Tibial nerve (tissue), 4 donors: Measurements from ENCODE around the gene SECISBP2. TPM values are rescaled to one million over a fixed set of nuclear protein-coding genes. Genes with fewer than 3 reads are reported as not detected.

Experiments used
- DNase-seq, 2 donors: peaks; one replicate each; pipeline ENCODE4 v3.0.0-alpha.2; 2019; ENCODE audit warnings: low spot score in 2 of 2
- H3K27ac ChIP-seq, 4 donors: fragments of 200-600 bp; sonication (generic) in 3 of 4; one replicate each; pipeline ENCODE4 v1.5.1; 2017 to 2019; ENCODE audit warnings: mild to moderate bottlenecking in 1 of 4
- H3K27me3 ChIP-seq, 2 donors: fragments of 200-600 bp; sonication (generic) in 1 of 2; one replicate each; pipeline versions ENCODE4 v1.5.1 to v1.6.0; 2017 to 2019
- H3K36me3 ChIP-seq, 3 donors: fragments of 200-600 bp; sonication (generic); one replicate each; pipeline ENCODE4 v1.5.1; 2018 to 2019
- H3K4me1 ChIP-seq, 4 donors: fragments of 200-600 bp; sonication (generic) in 3 of 4; one replicate each; pipeline ENCODE4 v1.5.1; 2017 to 2019
- H3K4me3 ChIP-seq, 4 donors: fragments of 200-600 bp; sonication (generic) in 3 of 4; one replicate each; pipeline ENCODE4 v1.5.1; 2017 to 2019; ENCODE audit warnings: mild to moderate bottlenecking in 1 of 4, moderate library complexity in 1 of 4
- H3K9me3 ChIP-seq, 4 donors: fragments of 200-600 bp; sonication (generic) in 3 of 4; one replicate each; pipeline ENCODE4 v1.5.1; 2017 to 2019
- EP300 ChIP-seq, 2 donors: sonication (generic); formaldehyde crosslinking; IDR thresholded peaks; one replicate each; pipeline ENCODE4 v1.6.1; 2017; ENCODE audit warnings: antibody characterized with exemption in 2 of 2, mild to moderate bottlenecking in 1 of 2
- POLR2A ChIP-seq, 2 donors: fragments of 450-650 bp; IDR thresholded peaks; one replicate each; pipeline ENCODE4 v1.6.1; 2017; ENCODE audit warnings: antibody characterized with exemption in 2 of 2, mild to moderate bottlenecking in 2 of 2, moderate library complexity in 2 of 2
- WGBS, 2 donors: methylation state at CpG; one replicate each; pipeline ENCODE4 v1.1.5; 2018; 5-methylcytosine and 5-hydroxymethylcytosine counted together
- total RNA-seq, 4 donors: library from RNA; depleted of rRNA; stranded (reverse); fragments of >200 nt; gene quantifications; one replicate each; pipeline ENCODE4 v1.1.0, GENCODE V29; 2016
- TF ChIP-seq, protein P1 (sequence below), 5 experiments: fragments of 200-600 bp in 3 of 5; fragments of 450-650 bp in 2 of 5; sonication (generic) in 3 of 5; IDR thresholded peaks; one replicate each; pipeline ENCODE4 v1.5.1; 2016 to 2019; ENCODE audit warnings: antibody characterized with exemption in 5 of 5, mild to moderate bottlenecking in 3 of 5, moderate library complexity in 2 of 5

SECISBP2 gene
- total RNA-seq, 4 donors from 2014 or later: 57.7 to 77.1 (median 64.8) TPM

DNA sequence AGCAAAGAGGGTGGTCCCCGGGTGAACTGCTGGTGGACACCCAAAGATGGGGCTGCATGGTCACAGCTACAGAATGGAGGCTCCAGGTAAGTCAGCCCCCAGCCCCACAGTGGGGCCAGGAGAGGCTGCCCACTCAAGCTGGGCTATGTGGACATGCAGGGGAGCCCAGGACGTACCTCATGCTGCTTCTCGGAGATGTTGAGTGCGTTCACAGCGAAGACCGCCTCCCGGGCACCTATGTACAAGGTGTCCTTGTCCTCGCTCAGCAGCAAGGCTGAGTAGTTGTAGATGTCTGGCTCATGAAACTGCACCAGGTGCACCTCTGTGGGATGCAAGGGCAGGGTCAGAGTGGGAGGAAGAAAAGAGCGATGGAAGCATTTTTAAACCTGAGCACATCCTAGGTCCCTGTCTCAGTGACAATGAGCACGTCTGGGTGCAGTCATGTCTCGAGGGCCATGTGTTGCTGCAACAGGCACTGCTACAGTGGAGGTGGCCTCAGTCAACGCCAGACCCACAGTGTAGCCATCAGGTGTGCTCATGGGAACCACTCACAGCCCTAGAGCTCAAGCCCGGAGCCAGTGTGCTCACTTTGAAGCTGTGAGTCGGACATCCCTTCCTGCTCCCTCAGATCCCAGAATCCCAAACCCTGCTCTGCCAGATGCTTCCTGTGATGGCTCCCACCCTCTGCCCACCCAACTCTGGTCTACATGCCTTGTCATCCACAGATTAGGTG lies 84.6 kb downstream of the SECISBP2 start:
- Histone ChIP-seq H3K27ac (no peak overlapping the region), H3K27me3 (no peaks in the 10 kb centered on the region), H3K9me3 (peaks cover 0 to 6% (median 0%) of the 10 kb centered on the region in 4 donors), H3K4me1 (peaks cover 0 to 6% (median 3%) of the 10 kb centered on the region in 4 donors), H3K36me3 (peaks cover 0 to 44% (median 6%) of the 10 kb centered on the region in 3 donors), H3K4me3 (no peak overlapping the region)
- no peak for DNase-seq
- no peak for TF ChIP-seq POLR2A (IDR thresholded peaks at IDR 0.05)
- TF ChIP-seq, protein P1, sequence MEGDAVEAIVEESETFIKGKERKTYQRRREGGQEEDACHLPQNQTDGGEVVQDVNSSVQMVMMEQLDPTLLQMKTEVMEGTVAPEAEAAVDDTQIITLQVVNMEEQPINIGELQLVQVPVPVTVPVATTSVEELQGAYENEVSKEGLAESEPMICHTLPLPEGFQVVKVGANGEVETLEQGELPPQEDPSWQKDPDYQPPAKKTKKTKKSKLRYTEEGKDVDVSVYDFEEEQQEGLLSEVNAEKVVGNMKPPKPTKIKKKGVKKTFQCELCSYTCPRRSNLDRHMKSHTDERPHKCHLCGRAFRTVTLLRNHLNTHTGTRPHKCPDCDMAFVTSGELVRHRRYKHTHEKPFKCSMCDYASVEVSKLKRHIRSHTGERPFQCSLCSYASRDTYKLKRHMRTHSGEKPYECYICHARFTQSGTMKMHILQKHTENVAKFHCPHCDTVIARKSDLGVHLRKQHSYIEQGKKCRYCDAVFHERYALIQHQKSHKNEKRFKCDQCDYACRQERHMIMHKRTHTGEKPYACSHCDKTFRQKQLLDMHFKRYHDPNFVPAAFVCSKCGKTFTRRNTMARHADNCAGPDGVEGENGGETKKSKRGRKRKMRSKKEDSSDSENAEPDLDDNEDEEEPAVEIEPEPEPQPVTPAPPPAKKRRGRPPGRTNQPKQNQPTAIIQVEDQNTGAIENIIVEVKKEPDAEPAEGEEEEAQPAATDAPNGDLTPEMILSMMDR (IDR thresholded peaks at IDR 0.05): no peak
- no peak for TF ChIP-seq EP300 (IDR thresholded peaks at IDR 0.05)
- WGBS, 2 donors: 91 to 92% methylated on average over 14 of the region's 14 CpGs

DNA sequence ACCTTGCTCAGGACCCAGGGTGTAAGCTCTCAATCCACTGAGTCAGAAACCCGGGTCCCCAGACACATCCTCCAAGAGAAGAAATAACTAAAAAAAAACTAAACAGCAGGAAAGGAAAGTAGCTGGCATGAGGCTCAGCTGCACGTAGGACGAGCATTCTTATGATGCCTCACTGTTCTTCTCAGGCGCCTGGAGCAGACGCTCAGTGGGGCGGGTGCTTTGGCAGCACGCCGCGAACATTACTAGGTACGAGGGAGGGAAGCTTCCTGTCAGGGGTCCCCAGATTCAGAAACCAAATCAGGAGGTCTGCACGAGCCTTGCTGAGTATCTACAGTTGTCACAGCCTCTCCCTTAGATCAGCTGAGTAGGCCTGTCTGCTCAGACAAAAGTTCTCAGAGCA lies 85.8 kb downstream of the SECISBP2 start:
- H3K36me3 ChIP-seq: peaks cover 0 to 34% (median 6%) of the 10 kb centered on the region in 3 donors
- no peak for TF ChIP-seq POLR2A (IDR thresholded peaks at IDR 0.05)
- TF ChIP-seq, protein P1 (IDR thresholded peaks at IDR 0.05): no peak
- no peak for TF ChIP-seq EP300 (IDR thresholded peaks at IDR 0.05)
- 87 to 92% methylated on average over 11 of the region's 11 CpGs for WGBS, 2 donors

DNA sequence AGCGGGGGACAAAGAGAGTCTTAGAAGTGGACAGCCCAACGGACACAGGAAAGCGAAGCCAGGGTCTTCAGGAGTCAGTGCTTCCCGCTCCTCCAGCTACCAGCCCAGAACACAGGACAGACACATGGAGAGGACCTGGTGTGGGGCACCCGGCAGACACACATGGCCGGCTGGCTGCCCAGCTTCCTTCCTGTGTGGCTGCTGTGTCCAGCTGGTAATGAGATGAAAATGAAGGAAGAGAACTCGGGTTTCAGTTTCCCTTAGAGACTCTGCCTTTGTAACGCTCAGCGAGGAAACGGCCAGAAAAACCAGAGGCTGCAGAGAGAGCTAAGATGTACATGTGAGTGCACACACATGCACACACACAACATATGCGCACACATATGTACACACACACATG lies 87.5 kb downstream of the SECISBP2 start:
- Histone ChIP-seq H3K27ac (peak overlapping the region in 1 of 4 donors; percentile 30), H3K27me3 (no peaks in the 10 kb centered on the region), H3K36me3 (peaks cover 0 to 34% (median 6%) of the 10 kb centered on the region in 3 donors), H3K4me1 (peaks cover 0 to 23% (median 3%) of the 10 kb centered on the region in 4 donors), H3K9me3 (peaks cover 0 to 8% (median 0%) of the 10 kb centered on the region in 4 donors), H3K4me3 (no peak overlapping the region)
- WGBS, 2 donors: 61 to 62% methylated on average over 11 of the region's 11 CpGs
- DNase-seq: no peak
- TF ChIP-seq EP300 (IDR thresholded peaks at IDR 0.05) (no peak), POLR2A (IDR thresholded peaks at IDR 0.05) (no peak)
- TF ChIP-seq, protein P1 (IDR thresholded peaks at IDR 0.05): no peak

More for the DNA sequence above, 85.8 kb downstream of the SECISBP2 start:
- peaks cover 0 to 6% (median 0%) of the 10 kb centered on the region in 4 donors for H3K9me3 ChIP-seq
- peaks cover 0 to 13% (median 3%) of the 10 kb centered on the region in 4 donors for H3K4me1 ChIP-seq
- no peak overlapping the region for H3K4me3 ChIP-seq
- no peaks in the 10 kb centered on the region for H3K27me3 ChIP-seq
- H3K27ac ChIP-seq: no peak overlapping the region
- DNase-seq: no peak

DNA sequence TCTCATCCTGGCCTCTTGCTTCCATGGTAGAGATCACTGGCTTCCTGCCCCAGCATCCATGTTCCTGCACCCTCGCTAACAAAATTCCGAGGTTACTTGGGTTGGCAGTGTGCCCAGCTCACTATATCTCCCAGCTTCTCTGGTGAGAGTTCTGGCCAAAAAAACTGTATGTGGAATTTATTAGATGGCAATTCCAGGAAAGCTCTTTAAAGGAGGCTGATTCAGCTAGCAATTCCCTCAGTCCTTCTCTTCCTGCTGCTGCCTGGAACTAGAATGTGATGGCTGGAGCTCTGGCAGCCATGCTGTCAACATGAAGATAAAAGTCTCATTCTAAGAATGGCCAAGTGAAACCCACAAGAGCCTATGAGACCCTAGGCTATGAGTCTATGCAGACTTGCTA lies 88.8 kb downstream of the SECISBP2 start:
- WGBS, 2 donors: 36 to 48% methylated on average over 2 of the region's 2 CpGs

More for the DNA sequence above, 88.8 kb downstream of the SECISBP2 start:
- H3K27me3 ChIP-seq: no peaks in the 10 kb centered on the region
- no peak for DNase-seq
- H3K36me3 ChIP-seq: peaks cover 0 to 36% (median 6%) of the 10 kb centered on the region in 3 donors
- H3K4me1 ChIP-seq: peaks cover 0 to 23% (median 3%) of the 10 kb centered on the region in 4 donors
- no peak overlapping the region for H3K27ac ChIP-seq
- TF ChIP-seq, protein P1 (IDR thresholded peaks at IDR 0.05): no peak
- TF ChIP-seq POLR2A (IDR thresholded peaks at IDR 0.05): no peak
- no peak for TF ChIP-seq EP300 (IDR thresholded peaks at IDR 0.05)
- peaks cover 0 to 14% (median 0%) of the 10 kb centered on the region in 4 donors for H3K9me3 ChIP-seq
- H3K4me3 ChIP-seq: no peak overlapping the region
